NCI-H510A treated with DMSO at 0.1 percent for 48 hours (cell line): Measurements from ENCODE around the gene GPC6.

Source experiments
- DNase-seq: peaks from one replicate; lab custom pipeline; 2025; lab: John Stamatoyannopoulos, UW

Gene GPC6

GRCh38 chr13:93689333-93689732 lies 462.7 kb downstream of the GPC6 start:
- no peak for DNase-seq

DNA sequence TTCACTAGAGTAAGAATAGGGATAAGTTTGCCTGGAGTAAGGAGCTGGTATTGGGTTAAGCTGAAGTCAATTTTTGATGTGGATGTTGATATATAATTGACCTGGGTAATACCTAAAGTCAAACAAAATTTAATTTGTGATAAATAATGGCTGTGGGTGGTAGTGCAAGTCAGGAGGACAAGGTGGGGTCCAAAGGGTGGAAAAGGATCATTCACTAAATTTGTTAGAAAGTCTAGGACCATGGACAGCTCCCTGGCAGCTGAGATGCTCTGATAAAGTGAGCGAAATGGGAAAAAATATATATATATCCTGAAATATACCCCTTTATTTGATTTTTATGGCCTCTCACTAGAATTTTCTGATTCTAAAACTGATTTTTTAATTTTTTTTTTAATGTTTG lies 463.5 kb downstream of the GPC6 start:
- DNase-seq: no peak

DNA sequence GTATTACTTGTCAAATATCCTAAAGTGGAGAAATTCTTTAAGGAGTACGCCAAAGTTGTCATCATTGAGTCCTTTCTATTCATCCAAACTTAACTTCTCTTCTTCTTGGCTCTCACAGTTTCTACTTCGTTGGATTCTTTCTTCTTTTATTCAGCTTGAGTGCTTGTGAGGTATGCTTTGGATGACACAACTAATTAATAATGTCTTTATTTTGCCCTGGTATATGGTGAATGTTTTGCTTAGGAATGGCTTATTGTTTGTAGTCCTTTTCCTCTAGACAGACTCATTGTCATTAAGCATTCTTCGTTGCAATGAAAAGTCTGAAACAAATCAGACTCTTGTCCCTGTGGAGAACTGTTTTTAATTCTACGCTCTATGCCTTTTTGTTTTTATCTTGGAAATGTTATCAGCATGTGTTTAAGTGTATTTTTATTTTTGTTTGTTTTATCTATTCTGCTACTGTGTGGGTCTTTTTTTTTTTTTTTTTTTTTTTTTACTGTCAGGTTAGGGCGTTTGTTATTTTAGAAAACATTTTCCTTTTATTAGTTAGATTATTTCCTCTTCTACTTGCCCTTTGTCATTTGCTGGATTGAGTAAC lies 471.5 kb downstream of the GPC6 start:
- DNase-seq: no peak

DNA sequence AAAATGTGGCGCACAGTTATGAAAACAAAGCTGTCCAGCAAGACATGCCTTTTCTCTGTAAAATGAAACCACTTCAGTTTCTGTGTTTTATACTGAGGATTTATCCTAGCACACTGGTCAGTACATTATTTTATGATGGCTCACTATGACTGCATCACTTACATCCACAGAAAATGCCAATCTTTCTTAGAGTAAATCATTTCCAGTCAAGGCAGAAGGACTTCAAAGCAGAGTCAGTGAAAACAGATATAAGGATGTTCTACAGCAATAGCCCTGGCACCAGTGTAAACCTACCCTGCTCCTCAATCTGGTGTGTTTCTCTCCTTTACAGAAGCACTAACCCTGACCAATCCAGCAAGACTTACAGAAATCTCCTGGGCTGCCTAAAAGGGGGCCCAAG lies 473.5 kb downstream of the GPC6 start:
- peak; percentile 15 for DNase-seq

GRCh38 chr13:93708308-93709075 lies 481.9 kb downstream of the GPC6 start:
- DNase-seq: no peak

DNA sequence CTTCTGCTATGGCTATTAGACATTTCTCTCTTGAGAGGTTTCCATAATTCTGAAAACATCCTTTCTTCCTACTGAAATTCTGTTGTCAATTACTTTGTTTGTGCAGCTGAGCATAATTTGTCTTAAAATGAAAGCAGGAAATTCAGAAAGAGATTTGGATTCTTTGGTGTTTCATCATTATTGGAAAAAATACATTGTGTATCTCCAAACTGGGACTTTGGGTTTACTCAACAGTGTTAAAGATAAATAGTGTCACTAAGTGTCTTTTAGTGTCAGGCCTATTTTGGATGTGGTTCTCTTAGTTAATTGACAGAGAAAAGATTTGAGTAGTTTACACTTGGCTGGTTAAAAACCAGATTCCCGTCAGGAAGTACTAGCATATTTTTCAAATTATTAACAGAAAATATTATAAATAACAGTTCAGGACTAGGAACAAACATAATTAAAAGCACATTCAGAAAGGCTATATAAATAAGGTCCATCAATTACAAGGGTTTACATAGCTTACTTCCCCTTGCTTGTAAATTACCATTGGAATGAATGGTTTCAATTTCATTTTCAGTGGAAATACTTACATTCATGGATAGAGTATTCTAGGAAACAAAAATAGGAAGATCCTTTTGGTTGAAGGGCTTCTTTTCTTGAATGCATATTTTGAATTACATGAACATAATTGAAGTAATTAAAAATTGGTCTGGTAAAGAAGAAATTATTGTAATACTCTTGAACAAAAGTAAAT lies 483.1 kb downstream of the GPC6 start:
- DNase-seq: no peak

DNA sequence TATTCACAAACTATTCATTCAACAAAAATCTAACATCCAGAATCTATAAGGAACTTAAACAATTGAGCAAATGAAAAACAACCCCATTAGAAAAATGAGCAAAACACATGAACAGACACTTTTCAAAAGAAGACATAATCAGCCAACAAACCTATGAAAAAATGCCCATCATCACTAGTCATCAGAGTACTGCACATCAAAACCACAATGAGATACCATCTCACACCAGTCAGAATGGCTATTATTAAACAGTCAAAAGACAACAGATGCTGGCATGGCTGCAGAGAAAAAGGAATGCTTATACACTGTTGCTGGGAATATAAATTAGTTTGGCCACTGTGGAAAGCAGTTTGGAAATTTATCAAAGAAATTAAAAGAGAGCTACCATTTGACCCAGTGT lies 487.6 kb downstream of the GPC6 start:
- no peak for DNase-seq

- DNase-seq: no peak
Measured at GRCh38 chr13:93715866-93716265, 489.3 kb downstream of the GPC6 start.

- no peak for DNase-seq
Measured at GRCh38 chr13:93716623-93717022, 490.0 kb downstream of the GPC6 start.

DNA sequence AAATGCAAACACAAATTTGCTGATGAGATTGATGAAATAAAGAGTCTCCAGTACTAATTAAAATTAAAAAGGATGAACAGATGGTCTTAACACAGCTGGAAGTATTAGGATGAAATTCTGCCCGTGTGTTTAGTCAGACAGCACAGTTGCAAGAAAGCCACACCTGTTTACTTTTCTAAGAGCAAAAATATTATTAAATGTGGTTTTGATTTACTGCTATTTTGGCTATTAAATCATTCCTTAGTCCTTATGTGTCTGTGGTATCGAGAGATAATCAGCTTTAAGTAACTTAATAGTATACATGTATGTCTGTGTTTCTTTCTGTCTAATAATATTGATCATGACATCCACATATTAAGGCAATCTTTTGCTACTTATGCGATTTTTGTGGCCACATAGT lies 494.9 kb downstream of the GPC6 start:
- no peak for DNase-seq

DNA sequence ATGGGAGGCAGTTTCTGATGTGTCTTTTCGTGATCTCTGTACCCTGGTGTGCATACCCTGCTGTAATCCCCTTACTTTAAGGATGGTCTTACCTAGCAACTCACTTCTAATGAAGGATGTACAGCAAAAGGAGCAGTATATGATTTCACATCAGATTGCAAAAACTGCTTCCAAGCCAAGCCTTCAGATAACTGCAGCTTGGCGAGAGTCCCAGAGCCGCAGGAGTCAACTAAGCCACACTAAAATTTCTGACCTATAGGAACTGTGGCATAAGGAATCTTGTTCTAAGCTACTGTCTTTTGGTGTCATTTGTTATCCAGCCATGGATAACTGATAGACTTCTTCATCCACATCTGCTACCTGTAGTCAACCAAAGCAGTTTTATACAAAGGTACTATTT lies 496.7 kb downstream of the GPC6 start:
- no peak for DNase-seq

DNA sequence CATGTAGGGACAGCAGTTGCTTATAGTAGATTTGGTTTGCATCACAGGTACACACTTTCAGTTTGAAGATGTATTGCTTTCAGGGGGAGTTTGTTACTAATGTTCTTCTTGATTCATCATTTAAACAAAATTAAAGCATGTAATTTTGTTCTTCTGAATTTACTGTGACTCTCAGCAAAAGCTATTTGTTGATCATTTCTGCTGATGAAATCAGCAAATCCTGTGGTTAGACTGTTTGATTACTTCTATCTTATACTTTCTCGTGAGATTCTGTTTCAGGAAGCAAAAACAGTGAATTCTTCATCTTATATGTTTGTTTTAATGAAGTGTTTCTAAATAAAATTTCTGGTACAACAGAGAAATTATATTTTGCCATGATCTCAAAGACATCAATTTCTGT lies 497.6 kb downstream of the GPC6 start:
- no peak for DNase-seq

GRCh38 chr13:93726173-93726957 lies 499.8 kb downstream of the GPC6 start:
- no peak for DNase-seq

DNA sequence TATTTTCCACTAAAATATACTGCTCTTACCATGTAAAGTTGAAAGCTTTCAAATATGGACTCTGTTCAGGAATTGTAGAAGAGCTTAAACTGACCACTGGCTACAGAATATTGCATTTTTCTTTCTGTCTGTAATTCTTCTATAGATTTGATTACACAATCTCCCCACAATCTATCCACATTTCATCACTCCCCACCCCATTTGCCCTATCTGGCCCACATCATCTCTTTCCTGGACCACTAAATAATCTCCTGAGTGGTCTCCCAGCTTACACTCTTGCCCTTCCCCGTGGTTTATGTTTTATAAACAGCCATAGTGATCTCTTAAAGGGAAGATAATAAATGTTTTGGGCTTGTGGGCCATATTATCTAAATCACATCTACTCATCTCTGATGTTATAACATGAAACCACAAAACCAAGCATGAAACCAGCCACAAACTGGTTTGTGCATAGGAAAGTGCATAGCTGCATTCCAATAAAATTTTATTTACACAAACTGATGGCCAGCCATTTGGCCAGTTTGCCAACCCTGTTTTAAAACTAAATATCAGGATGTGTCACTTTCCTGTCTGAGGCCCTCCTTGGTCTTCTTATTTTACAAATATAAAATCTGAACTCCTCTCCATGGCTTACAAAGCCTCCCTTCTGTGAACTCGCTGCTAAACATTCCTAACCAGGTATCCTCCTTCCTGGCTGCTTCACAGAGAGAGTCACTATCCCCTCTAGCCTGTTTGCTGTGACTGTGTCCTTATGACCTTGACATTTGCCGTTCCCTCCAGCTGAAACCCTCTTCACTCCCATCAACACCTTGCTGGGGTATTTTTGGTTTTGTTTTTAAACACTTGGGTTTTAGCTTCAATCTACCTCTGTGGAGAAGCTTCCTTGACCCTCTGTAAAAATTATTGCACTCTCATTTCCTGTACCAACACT lies 500.9 kb downstream of the GPC6 start:
- no peak for DNase-seq

GRCh38 chr13:93729383-93729782 lies 502.8 kb downstream of the GPC6 start:
- DNase-seq: no peak

- DNase-seq: no peak
Measured at GRCh38 chr13:93730780-93731179, 504.2 kb downstream of the GPC6 start.

- DNase-seq: no peak
Measured at GRCh38 chr13:93732186-93732585, 505.6 kb downstream of the GPC6 start.

DNA sequence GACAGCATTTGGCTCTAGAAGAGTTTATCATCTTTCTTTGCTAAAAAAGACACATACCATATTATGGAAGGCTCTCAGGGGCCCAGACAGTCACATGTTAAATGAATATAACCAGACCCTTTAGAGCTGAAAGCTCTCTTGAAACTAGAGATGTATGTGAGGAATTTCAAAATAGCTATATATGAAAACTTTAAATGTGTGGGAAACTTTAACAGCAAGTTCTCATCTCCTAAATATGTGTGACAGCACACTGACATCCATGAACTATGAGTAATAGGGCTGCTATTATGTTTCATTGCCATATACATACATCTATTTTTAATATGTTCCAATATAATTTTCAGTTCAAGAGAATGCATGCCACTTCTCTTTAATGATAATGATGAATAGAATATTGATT lies 509.5 kb downstream of the GPC6 start:
- no peak for DNase-seq

DNA sequence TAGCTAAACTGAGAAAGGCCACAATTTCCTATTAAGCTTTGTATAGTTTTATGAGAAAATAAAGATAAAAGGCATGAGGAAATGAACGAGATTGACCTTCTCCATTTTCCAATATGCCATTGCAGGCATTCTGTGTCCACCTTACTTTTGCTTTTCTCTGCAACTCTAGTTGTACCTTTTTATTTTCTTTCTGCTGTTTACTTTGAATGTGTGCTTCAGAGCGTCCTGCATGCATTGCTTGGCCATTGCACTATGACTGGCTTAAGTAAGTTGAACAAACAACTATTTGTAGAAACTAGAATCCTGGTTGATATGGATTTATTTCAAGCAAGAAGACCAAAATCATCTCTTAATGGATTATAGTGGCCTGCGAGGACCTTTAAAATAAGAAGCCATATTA lies 510.3 kb downstream of the GPC6 start:
- no peak for DNase-seq

DNA sequence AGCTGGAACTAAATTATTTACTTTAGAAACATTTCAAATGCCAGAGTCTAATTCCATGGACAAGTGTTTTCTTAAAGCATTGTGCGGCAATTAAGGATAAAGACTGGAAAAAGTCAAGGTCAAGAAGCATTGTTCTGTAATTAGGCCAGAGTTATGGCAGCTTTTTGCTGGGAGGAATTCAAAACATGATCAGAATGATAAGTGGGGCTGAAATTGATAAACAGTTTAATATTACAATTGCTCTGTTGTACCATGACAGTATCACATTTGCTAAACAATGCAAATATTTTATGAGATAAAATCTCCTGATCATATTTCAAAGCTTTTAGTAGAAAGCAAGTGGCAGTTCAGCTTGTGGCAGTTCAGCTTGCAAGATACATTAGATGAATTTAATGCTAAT lies 513.7 kb downstream of the GPC6 start:
- no peak for DNase-seq

- no peak for DNase-seq
Measured at GRCh38 chr13:93744033-93744432, 517.4 kb downstream of the GPC6 start.
